ENCODE results near the gene TEAD3. TPM values are rescaled to one million over a fixed set of nuclear protein-coding genes. Genes with fewer than 3 reads are reported as not detected.
"Not testable (repeated sequence)": the region's sequence is repeated elsewhere in the genome, so short reads cannot be mapped to it uniquely, and the experiment has no call there.

The TEAD3 gene
- total and polyA plus RNA-seq, 11 donors: 25.8 to 54.3 (median 35.2) TPM

GRCh38 chr6:35519313-35520015, 22.6 kb upstream of the TEAD3 start:
- WGBS, 4 donors: 88 to 91% (median 89%) methylated on average over 9 of the region's 9 CpGs
- no peak for ATAC-seq

GRCh38 chr6:35518566-35519312, 21.9 kb upstream of the TEAD3 start:
- Histone ChIP-seq H3K36me3 (no peaks in the 10 kb centered on the region), H3K9me3 (no peaks in the 10 kb centered on the region), H3K27me3 (peaks cover 0 to 3% (median 0%) of the 10 kb centered on the region in 9 donors), H3K4me3 (no peak overlapping the region), H3K27ac (no peak overlapping the region), H3K4me1 (peaks cover 0 to 12% (median 0%) of the 10 kb centered on the region in 12 donors)
- TF ChIP-seq, protein P1, sequence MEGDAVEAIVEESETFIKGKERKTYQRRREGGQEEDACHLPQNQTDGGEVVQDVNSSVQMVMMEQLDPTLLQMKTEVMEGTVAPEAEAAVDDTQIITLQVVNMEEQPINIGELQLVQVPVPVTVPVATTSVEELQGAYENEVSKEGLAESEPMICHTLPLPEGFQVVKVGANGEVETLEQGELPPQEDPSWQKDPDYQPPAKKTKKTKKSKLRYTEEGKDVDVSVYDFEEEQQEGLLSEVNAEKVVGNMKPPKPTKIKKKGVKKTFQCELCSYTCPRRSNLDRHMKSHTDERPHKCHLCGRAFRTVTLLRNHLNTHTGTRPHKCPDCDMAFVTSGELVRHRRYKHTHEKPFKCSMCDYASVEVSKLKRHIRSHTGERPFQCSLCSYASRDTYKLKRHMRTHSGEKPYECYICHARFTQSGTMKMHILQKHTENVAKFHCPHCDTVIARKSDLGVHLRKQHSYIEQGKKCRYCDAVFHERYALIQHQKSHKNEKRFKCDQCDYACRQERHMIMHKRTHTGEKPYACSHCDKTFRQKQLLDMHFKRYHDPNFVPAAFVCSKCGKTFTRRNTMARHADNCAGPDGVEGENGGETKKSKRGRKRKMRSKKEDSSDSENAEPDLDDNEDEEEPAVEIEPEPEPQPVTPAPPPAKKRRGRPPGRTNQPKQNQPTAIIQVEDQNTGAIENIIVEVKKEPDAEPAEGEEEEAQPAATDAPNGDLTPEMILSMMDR (IDR thresholded peaks at IDR 0.05): no peak
- TF ChIP-seq POLR2A (IDR thresholded peaks at IDR 0.05): no peak
- WGBS, 4 donors: 92 to 97% (median 95%) methylated on average over 6 of the region's 6 CpGs
- ATAC-seq: no peak
- DNase-seq: no peak
- intact Hi-C loops (cut with DNase I): loop anchor here in 1 of 10 donors (10.0 kb wide), 1 partner anchor 126 kb away; no protein-coding TSS in a partner anchor

More at GRCh38 chr6:35519313-35520015, 22.6 kb upstream of the TEAD3 start:
- H3K4me1 ChIP-seq: peaks cover 0 to 12% (median 0%) of the 10 kb centered on the region in 12 donors
- H3K9me3 ChIP-seq: no peaks in the 10 kb centered on the region
- intact Hi-C loops (cut with DNase I): loop anchor here in 8 of 10 donors (5.0 to 10.0 kb wide), 6 partner anchors 53 to 238 kb away; partner anchors contain the start of gene ARMC12 (in 1 of the 8)
- DNase-seq: no peak
- H3K36me3 ChIP-seq: no peaks in the 10 kb centered on the region
- no peak overlapping the region for H3K27ac ChIP-seq
- no peak overlapping the region for H3K4me3 ChIP-seq
- H3K27me3 ChIP-seq: peaks cover 0 to 3% (median 0%) of the 10 kb centered on the region in 9 donors
- TF ChIP-seq POLR2A (IDR thresholded peaks at IDR 0.05): no peak
- TF ChIP-seq, protein P1 (IDR thresholded peaks at IDR 0.05): no peak

DNA sequence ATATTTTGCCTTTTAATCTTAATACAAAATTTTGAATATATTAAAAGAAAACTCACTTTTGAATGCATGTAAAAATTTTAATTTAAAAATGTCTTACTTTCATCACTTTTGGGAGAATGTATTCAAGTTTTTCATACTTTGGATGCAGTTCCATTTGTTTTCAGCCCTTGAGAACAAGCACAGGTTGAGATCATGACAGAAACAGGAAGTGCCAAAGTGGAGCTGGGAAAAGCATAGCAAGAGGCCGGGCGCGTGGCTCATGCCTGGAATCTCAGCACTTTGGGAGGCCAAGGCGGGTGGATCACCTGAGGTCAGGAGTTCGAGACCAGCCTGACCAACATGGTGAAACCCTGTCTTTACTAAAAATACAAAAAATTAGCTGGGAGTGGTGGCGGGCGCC, 21.1 kb upstream of the TEAD3 start:
- H3K27me3 ChIP-seq, H3K27ac ChIP-seq, H3K9me3 ChIP-seq, DNase-seq, H3K4me1 ChIP-seq, H3K36me3 ChIP-seq, H3K4me3 ChIP-seq, ATAC-seq: not testable (repeated sequence)
- WGBS, 4 donors: 71 to 79% (median 77%) methylated on average over 7 of the region's 7 CpGs
- intact Hi-C loops (cut with DNase I): loop anchor here in 1 of 10 donors (10.0 kb wide), 1 partner anchor 127 kb away; no protein-coding TSS in a partner anchor

GRCh38 chr6:35516712-35517111, 19.8 kb upstream of the TEAD3 start:
- Histone ChIP-seq H3K27ac (no peak overlapping the region), H3K4me1 (peaks cover 0 to 5% (median 0%) of the 10 kb centered on the region in 12 donors), H3K36me3 (no peaks in the 10 kb centered on the region), H3K27me3 (peaks cover 0 to 11% (median 0%) of the 10 kb centered on the region in 9 donors), H3K9me3 (no peaks in the 10 kb centered on the region), H3K4me3 (no peak overlapping the region)
- no peak for ATAC-seq
- no peak for TF ChIP-seq POLR2A (IDR thresholded peaks at IDR 0.05)
- TF ChIP-seq, protein P1 (IDR thresholded peaks at IDR 0.05): no peak
- no peak for DNase-seq
- intact Hi-C loops (cut with DNase I): loop anchor here in 1 of 10 donors (10.0 kb wide), 1 partner anchor 128 kb away; no protein-coding TSS in a partner anchor
- 62 to 79% (median 72%) methylated on average over 6 of the region's 6 CpGs for WGBS, 4 donors

- ATAC-seq: not testable (repeated sequence)
Measured at GRCh38 chr6:35515939-35516338, 19.1 kb upstream of the TEAD3 start.

More at GRCh38 chr6:35515939-35516338, 19.1 kb upstream of the TEAD3 start:
- intact Hi-C loops (cut with DNase I): loop anchor here in 1 of 10 donors (10.0 kb wide), 1 partner anchor 129 kb away; no protein-coding TSS in a partner anchor
- peaks cover 0 to 11% (median 0%) of the 10 kb centered on the region in 12 donors for H3K4me1 ChIP-seq
- DNase-seq, H3K36me3 ChIP-seq, H3K9me3 ChIP-seq, H3K27ac ChIP-seq, H3K4me3 ChIP-seq: not testable (repeated sequence)
- 73 to 86% (median 78%) methylated on average over 6 of the region's 6 CpGs for WGBS, 4 donors
- H3K27me3 ChIP-seq: peaks cover 0 to 19% (median 7%) of the 10 kb centered on the region in 9 donors
